K562 (cell line): ENCODE results near the gene ANKRD12. TPM values are rescaled to one million over a fixed set of nuclear protein-coding genes. Genes with fewer than 3 reads are reported as not detected.
A peak's percentile ranks its signal among the peaks of the same experiment; 100 is the strongest.

Experiments
- ETS2 ChIP-seq: IDR thresholded peaks from 2 replicates; pipeline ENCODE4 v1.6.1; 2016; ENCODE audit warnings: borderline replicate concordance, missing genetic modification characterization, mild to moderate bottlenecking, moderate library complexity, missing compliant biosample characterization; ENCODE audit not compliant: poor library complexity, severe bottlenecking
- HDAC1 ChIP-seq, 2 experiments: fragments of 450-650 bp; IDR thresholded peaks; 2 replicates each; pipeline ENCODE4 v1.6.1; 2016 to 2017; ENCODE audit warnings: inconsistent platforms in 1 of 2, mild to moderate bottlenecking in 1 of 2, moderate library complexity in 1 of 2
- HINFP ChIP-seq: fragments of 450-650 bp; conservative IDR thresholded peaks from 2 replicates; pipeline ENCODE4 v1.6.1; 2016; ENCODE audit warnings: missing genetic modification characterization, low read depth, mild to moderate bottlenecking, control low read depth, missing compliant biosample characterization
- MAFK ChIP-seq: IDR thresholded peaks from 2 replicates; pipeline ENCODE4 v1.6.1; 2011; ENCODE audit warnings: low read length, improper control_type of control experiment
- MTA1 ChIP-seq: fragments of 450-650 bp; IDR thresholded peaks from 2 replicates; pipeline ENCODE4 v1.6.1; 2017; ENCODE audit warnings: borderline replicate concordance
- MYC ChIP-seq, 2 experiments: fragments of 250-450 bp in 1 of 2; sonication (Bioruptor Pico) in 1 of 2; IDR thresholded peaks; 2 replicates each; pipeline versions ENCODE4 v1.5.1 to v1.6.1; 2012 to 2021; ENCODE audit warnings: low read depth in 2 of 2, borderline replicate concordance in 1 of 2, improper control_type of control experiment in 1 of 2, low read length in 1 of 2, mild to moderate bottlenecking in 1 of 2, moderate library complexity in 1 of 2
- POLR2B ChIP-seq: fragments of 450-650 bp; IDR thresholded peaks from 2 replicates; pipeline ENCODE4 v1.6.1; 2018; ENCODE audit warnings: low read depth; ENCODE audit not compliant: partially characterized antibody
- POLR3G ChIP-seq: IDR thresholded peaks from 2 replicates; pipeline ENCODE4 v1.6.1; 2011; ENCODE audit not compliant: insufficient read length, insufficient replicate concordance; ENCODE audit errors: extremely low read depth
- RBM17 ChIP-seq: fragments of 200-400 bp; formaldehyde crosslinking; IDR thresholded peaks from 2 replicates; pipeline ENCODE4 v1.6.1; 2017; ENCODE audit warnings: low read depth, mild to moderate bottlenecking, low read length, borderline replicate concordance
- RBM22 ChIP-seq: fragments of 200-400 bp; formaldehyde crosslinking; IDR thresholded peaks from 2 replicates; pipeline ENCODE4 v1.6.1; 2018; ENCODE audit warnings: low read length, low read depth; ENCODE audit not compliant: poor library complexity, severe bottlenecking
- SAP30 ChIP-seq: fragments of 200-600 bp; sonication (generic); IDR thresholded peaks from 2 replicates; pipeline ENCODE4 v1.6.1; 2012; ENCODE audit warnings: borderline replicate concordance, low read depth, mild to moderate bottlenecking, moderate library complexity, low read length, control low read depth, inconsistent platforms; ENCODE audit not compliant: insufficient read depth, poor library complexity, severe bottlenecking
- SIRT6 ChIP-seq: IDR thresholded peaks from one replicate; pipeline ENCODE4 v1.6.1; 2012; ENCODE audit warnings: low read depth, mild to moderate bottlenecking, control low read depth, inconsistent platforms, low read length, moderate library complexity
- ZNF551 ChIP-seq: fragments of 250-450 bp; sonication (Bioruptor Pico); IDR thresholded peaks from 2 replicates; pipeline ENCODE4 v1.5.0; 2021; ENCODE audit warnings: mild to moderate bottlenecking, moderate library complexity
- polyA plus RNA-seq, 8 experiments: library from polyadenylated mRNA; depleted of rRNA in 4 of 8; stranded (reverse) in 5 of 8; unstranded in 3 of 8; fragments of >200 nt; fragmentation: Nextera tagmentation in 2 of 8; fragmentation: Illumina TruSeq in 1 of 8; extraction: Ambion mirVana in 2 of 8; extraction: Trizol in 1 of 8; gene quantifications; 2 replicates each; pipeline versions ENCODE4 v1.2.1 to v1.2.3, GENCODE V29; 2011 to 2014; ENCODE audit warnings: inconsistent platforms in 1 of 8, missing spikeins in 1 of 8
- total RNA-seq, 7 experiments: library from RNA; depleted of rRNA in 6 of 7; stranded (reverse); fragments of >200 nt in 6 of 7; fragmentation: Illumina TruSeq in 2 of 7; extraction: Trizol in 2 of 7; gene quantifications; 2 replicates each; pipeline versions ENCODE4 v1.2.1 to v1.2.3, GENCODE V29; 2011 to 2021; ENCODE audit warnings: low replicate concordance in 1 of 7
- TF ChIP-seq, protein P1 (sequence below), 2 experiments: fragments of 450-650 bp; formaldehyde crosslinking in 1 of 2; IDR thresholded peaks; 2 replicates each; pipeline versions ENCODE4 v1.4.0 to v1.6.1; 2014 to 2020; ENCODE audit warnings: mild to moderate bottlenecking in 2 of 2, borderline replicate concordance in 1 of 2, low read depth in 1 of 2
- TF ChIP-seq, protein P2 (sequence below): fragments of 450-650 bp; IDR thresholded peaks from 2 replicates; pipeline ENCODE4 v1.6.1; 2016; ENCODE audit warnings: missing biosample characterization, missing genetic modification characterization

ANKRD12 gene
- total and polyA plus RNA-seq, 9 of the 15 experiments (the other 6 are each of a cell fraction or from before 2014, with no cell fraction given) = 6.6 to 28.2 (median 16.0) TPM

DNA sequence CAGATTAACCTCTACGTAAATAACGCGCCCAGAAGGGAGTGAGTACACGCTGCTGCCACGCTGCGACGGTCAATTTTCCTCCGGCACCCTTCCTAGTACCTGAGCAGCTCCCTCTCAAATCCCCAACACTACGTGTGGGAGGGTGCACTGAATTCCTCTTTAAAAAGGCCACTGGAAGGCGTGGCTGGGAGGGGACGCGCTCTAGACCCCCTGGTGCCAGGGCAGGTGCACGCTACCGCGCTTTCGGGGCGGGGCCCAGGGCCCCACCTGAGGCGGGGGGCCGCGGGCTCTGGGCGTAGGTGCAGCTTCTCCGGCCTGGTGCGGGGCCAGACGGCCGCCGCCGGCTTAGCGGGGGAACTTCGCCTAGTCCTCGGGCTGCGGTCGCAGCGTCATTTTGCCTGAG is 668 bp upstream of the ANKRD12 start (continued):
- TF ChIP-seq, protein P1, sequence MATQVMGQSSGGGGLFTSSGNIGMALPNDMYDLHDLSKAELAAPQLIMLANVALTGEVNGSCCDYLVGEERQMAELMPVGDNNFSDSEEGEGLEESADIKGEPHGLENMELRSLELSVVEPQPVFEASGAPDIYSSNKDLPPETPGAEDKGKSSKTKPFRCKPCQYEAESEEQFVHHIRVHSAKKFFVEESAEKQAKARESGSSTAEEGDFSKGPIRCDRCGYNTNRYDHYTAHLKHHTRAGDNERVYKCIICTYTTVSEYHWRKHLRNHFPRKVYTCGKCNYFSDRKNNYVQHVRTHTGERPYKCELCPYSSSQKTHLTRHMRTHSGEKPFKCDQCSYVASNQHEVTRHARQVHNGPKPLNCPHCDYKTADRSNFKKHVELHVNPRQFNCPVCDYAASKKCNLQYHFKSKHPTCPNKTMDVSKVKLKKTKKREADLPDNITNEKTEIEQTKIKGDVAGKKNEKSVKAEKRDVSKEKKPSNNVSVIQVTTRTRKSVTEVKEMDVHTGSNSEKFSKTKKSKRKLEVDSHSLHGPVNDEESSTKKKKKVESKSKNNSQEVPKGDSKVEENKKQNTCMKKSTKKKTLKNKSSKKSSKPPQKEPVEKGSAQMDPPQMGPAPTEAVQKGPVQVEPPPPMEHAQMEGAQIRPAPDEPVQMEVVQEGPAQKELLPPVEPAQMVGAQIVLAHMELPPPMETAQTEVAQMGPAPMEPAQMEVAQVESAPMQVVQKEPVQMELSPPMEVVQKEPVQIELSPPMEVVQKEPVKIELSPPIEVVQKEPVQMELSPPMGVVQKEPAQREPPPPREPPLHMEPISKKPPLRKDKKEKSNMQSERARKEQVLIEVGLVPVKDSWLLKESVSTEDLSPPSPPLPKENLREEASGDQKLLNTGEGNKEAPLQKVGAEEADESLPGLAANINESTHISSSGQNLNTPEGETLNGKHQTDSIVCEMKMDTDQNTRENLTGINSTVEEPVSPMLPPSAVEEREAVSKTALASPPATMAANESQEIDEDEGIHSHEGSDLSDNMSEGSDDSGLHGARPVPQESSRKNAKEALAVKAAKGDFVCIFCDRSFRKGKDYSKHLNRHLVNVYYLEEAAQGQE (IDR thresholded peaks at IDR 0.05; ENCODE audit: borderline replicate concordance) = no peak
- TF ChIP-seq, protein P1 (CRISPR knock-in tag; IDR thresholded peaks at IDR 0.05; ENCODE audit: low read depth) = peak; percentile 56
- TF ChIP-seq RBM17 (no peak), MAFK (no peak), ZNF551 (CRISPR knock-in tag) (no peak), SAP30 (peak; percentile 69), MTA1 (0 out of 2 replicates have a peak, but pooled peaks have one; percentile 6), POLR2B (peak; percentile 46), SIRT6 (peak; percentile 13), HDAC1 (IDR thresholded peaks at IDR 0.05) (peak in 1 of 2 experiments; percentile 54; a peak in 2 of 4 replicates), MYC (IDR thresholded peaks at IDR 0.05; ENCODE audit: low read depth, low read length) (peak; percentile 67; the same call in 1 of the 2 replicates), MYC (CRISPR knock-in tag; IDR thresholded peaks at IDR 0.05; ENCODE audit: borderline replicate concordance, low read depth) (peak; percentile 87; the same call in 1 of the 2 replicates), POLR3G (no peak), ETS2 (tag) (no peak), HINFP (tag) (no peak), RBM22 (peak; percentile 97)
- TF ChIP-seq, protein P2, sequence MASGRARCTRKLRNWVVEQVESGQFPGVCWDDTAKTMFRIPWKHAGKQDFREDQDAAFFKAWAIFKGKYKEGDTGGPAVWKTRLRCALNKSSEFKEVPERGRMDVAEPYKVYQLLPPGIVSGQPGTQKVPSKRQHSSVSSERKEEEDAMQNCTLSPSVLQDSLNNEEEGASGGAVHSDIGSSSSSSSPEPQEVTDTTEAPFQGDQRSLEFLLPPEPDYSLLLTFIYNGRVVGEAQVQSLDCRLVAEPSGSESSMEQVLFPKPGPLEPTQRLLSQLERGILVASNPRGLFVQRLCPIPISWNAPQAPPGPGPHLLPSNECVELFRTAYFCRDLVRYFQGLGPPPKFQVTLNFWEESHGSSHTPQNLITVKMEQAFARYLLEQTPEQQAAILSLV (tag) = no peak
